ENCODE results near the gene ZDHHC9.
"Not testable (repeated sequence)": the region's sequence is repeated elsewhere in the genome, so short reads cannot be mapped to it uniquely, and the experiment has no call there.

ZDHHC9 gene

GRCh38 chrX:129843459-129844306 lies at the start of gene ZDHHC9:
ZDHHC9 (minus strand) TSS chrX:129843886; CDS start chrX:129841945, 1,941 bp downstream.
- DNase-seq = peak; percentile 63

GRCh38 chrX:129877401-129877800 lies 33.7 kb upstream of the ZDHHC9 start:
- DNase-seq = no peak

GRCh38 chrX:129876771-129877305 lies 33.2 kb upstream of the ZDHHC9 start:
- no peak for DNase-seq

GRCh38 chrX:129875669-129876068 lies 32.0 kb upstream of the ZDHHC9 start:
- DNase-seq = no peak

- no peak for DNase-seq
Observed at GRCh38 chrX:129872524-129872923, 28.8 kb upstream of the ZDHHC9 start.

- not testable (repeated sequence) for DNase-seq
Observed at GRCh38 chrX:129866321-129866720, 22.6 kb upstream of the ZDHHC9 start.

- DNase-seq = not testable (repeated sequence)
Observed at GRCh38 chrX:129859134-129859533, 15.4 kb upstream of the ZDHHC9 start.

- DNase-seq = not testable (repeated sequence)
Observed at GRCh38 chrX:129851825-129852224, 8.1 kb upstream of the ZDHHC9 start.

GRCh38 chrX:129846716-129847115 lies 3.0 kb upstream of the ZDHHC9 start:
- DNase-seq = no peak

GRCh38 chrX:129845616-129846190 lies 2.0 kb upstream of the ZDHHC9 start:
- DNase-seq = no peak

GRCh38 chrX:129843209-129843458 lies 552 bp downstream of the ZDHHC9 start:
- DNase-seq = no peak

GRCh38 chrX:129842510-129843208 lies 1.0 kb downstream of the ZDHHC9 start:
- DNase-seq = no peak

- DNase-seq = no peak
Observed at GRCh38 chrX:129840344-129840743, 3.3 kb downstream of the ZDHHC9 start.

GRCh38 chrX:129836827-129837226 lies 6.9 kb downstream of the ZDHHC9 start:
- no peak for DNase-seq

- no peak for DNase-seq
Observed at GRCh38 chrX:129833153-129833990, 10.3 kb downstream of the ZDHHC9 start.

- DNase-seq = no peak
Observed at GRCh38 chrX:129831091-129831885, 12.4 kb downstream of the ZDHHC9 start.

- no peak for DNase-seq
Observed at GRCh38 chrX:129830494-129830893, 13.2 kb downstream of the ZDHHC9 start.

GRCh38 chrX:129825746-129826505 lies 17.8 kb downstream of the ZDHHC9 start:
- no peak for DNase-seq

GRCh38 chrX:129824620-129825019 lies 19.1 kb downstream of the ZDHHC9 start:
- no peak for DNase-seq

- no peak for DNase-seq
Observed at GRCh38 chrX:129823522-129823921, 20.2 kb downstream of the ZDHHC9 start.

GRCh38 chrX:129823115-129823514 lies 20.6 kb downstream of the ZDHHC9 start:
- peak; percentile 4 for DNase-seq

All from NCI-H1436 treated with DMSO at 0.1 percent for 48 hours (cell line).